Measurements from ENCODE around the gene ZNF232. TPM values are rescaled to one million over a fixed set of nuclear protein-coding genes. Genes with fewer than 3 reads are reported as not detected.
"Not testable (repeated sequence)": the region's sequence is repeated elsewhere in the genome, so short reads cannot be mapped to it uniquely, and the experiment has no call there.

Gene ZNF232
- polyA plus RNA-seq, 1 experiment: 4.8 TPM

DNA sequence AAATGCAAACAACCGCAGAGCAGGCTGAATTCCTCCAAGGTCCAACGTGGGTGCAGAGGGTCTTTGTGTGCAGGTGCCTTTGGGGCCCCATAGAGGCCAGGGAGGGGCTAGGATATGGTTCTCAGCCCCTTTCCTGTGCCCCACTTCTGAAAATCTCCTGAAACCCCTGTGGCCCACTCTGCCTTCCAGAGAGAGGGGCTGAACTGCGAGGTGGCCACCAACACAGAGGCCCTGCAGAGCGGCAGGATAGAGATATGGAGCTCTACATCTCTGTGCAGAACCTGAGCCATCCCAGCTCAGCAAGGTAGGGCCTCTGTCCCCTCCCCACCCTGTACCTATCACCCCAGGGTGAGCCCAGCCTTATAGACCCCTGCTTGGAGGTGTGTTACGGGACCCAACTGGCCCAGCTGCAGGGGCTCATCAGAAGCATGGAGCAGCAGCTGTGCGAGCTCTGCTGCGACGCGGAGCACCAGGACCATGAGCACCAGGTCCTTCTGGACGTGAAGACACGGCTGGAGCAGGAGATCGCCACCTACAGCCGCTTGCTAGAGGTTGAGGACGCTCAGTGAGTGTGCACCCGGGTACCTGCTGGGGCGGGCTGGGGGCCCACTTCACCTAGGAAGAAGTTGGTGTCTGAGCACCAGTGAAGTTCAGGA, 9.6 kb upstream of the ZNF232 start:
- ChIA-PET POLR2A (no interaction called here), CTCF (no interaction called here)
- H3K4me3 ChIP-seq (ENCODE audit: low read depth, low read length): no peak overlapping the region
- DNase-seq (ENCODE audit: low read depth, low spot score): no peak
- peaks cover 26% of the 10 kb centered on the region for H3K27me3 ChIP-seq (ENCODE audit: control insufficient read depth, insufficient read depth, low read length)
- TF ChIP-seq, protein P1, sequence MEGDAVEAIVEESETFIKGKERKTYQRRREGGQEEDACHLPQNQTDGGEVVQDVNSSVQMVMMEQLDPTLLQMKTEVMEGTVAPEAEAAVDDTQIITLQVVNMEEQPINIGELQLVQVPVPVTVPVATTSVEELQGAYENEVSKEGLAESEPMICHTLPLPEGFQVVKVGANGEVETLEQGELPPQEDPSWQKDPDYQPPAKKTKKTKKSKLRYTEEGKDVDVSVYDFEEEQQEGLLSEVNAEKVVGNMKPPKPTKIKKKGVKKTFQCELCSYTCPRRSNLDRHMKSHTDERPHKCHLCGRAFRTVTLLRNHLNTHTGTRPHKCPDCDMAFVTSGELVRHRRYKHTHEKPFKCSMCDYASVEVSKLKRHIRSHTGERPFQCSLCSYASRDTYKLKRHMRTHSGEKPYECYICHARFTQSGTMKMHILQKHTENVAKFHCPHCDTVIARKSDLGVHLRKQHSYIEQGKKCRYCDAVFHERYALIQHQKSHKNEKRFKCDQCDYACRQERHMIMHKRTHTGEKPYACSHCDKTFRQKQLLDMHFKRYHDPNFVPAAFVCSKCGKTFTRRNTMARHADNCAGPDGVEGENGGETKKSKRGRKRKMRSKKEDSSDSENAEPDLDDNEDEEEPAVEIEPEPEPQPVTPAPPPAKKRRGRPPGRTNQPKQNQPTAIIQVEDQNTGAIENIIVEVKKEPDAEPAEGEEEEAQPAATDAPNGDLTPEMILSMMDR (IDR thresholded peaks at IDR 0.05; ENCODE audit: low read depth, low read length): no peak
- H3K9me3 ChIP-seq (ENCODE audit: control insufficient read depth, insufficient read depth, low read length): peaks cover 12% of the 10 kb centered on the region
- no peak overlapping the region for H3K27ac ChIP-seq (ENCODE audit: low read depth, low read length)

DNA sequence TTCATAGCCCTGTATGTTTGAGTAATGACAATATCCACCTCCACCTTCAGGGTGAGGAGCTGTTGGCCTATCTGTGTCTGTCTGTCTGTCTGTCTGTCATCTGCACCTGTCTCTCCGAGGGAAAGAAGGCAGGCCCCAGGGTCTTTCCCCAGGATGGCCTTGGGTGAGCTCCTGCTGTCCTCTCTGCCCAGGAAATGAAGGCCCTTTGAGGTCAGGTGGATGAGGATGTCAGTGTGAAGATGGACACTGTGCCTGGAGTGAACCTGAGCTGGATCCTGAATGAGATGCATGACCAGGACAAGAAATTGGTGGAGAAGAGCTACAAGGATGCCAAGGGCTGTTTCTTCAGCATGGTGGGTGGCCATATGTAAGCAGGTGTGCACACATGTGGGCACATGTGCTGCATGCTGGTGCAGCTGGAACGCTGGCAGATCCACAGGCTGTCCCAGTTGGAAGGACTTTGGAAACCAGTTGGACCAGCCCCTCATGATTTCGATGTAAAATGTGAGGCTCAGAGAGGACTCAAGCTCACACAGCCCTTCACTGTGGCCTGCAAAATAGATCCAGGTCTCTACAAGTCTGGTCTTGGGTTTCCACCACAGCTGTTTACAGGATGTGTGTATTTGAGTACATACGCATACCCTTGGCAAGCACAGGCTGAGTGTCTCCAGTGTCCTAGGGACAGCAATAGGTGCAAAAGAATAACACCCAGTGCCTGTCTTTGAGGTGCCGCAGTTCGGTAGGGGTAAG, 8.9 kb upstream of the ZNF232 start:
- CTCF ChIA-PET; H3K27ac ChIP-seq (ENCODE audit: low read depth, low read length); DNase-seq (ENCODE audit: low read depth, low spot score); H3K4me3 ChIP-seq (ENCODE audit: low read depth, low read length); POLR2A ChIA-PET: not testable (repeated sequence)
- peaks cover 33% of the 10 kb centered on the region for H3K27me3 ChIP-seq (ENCODE audit: control insufficient read depth, insufficient read depth, low read length)
- H3K9me3 ChIP-seq (ENCODE audit: control insufficient read depth, insufficient read depth, low read length): peaks cover 19% of the 10 kb centered on the region

DNA sequence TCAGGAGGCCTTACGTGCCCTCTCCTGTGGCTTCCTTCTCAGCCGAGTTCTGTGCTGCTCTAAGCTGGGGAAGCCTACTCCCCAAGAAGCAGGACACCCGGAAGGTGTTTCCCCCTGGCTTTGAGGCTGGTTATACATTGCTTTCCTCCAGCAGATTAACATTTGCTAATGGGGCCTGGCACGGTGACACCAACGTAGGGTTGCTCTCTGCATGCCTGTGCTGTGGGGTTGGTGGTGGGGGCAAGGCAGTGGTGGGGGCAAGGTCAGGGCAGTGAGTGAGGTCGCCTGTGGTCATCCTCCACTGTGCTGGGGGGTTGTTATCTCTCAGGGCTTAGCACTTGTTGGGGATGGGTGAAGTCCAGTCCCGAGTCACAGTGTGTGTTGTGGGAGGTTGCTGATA, 8.4 kb upstream of the ZNF232 start:
- CTCF ChIA-PET: no interaction called here
- DNase-seq (ENCODE audit: low read depth, low spot score): no peak
- Histone ChIP-seq H3K27ac (ENCODE audit: low read depth, low read length) (no peak overlapping the region), H3K27me3 (ENCODE audit: control insufficient read depth, insufficient read depth, low read length) (peaks cover 36% of the 10 kb centered on the region), H3K9me3 (ENCODE audit: control insufficient read depth, insufficient read depth, low read length) (peaks cover 24% of the 10 kb centered on the region), H3K4me3 (ENCODE audit: low read depth, low read length) (no peak overlapping the region)
- POLR2A ChIA-PET: no interaction called here
- TF ChIP-seq, protein P1 (IDR thresholded peaks at IDR 0.05; ENCODE audit: low read depth, low read length): no peak

DNA sequence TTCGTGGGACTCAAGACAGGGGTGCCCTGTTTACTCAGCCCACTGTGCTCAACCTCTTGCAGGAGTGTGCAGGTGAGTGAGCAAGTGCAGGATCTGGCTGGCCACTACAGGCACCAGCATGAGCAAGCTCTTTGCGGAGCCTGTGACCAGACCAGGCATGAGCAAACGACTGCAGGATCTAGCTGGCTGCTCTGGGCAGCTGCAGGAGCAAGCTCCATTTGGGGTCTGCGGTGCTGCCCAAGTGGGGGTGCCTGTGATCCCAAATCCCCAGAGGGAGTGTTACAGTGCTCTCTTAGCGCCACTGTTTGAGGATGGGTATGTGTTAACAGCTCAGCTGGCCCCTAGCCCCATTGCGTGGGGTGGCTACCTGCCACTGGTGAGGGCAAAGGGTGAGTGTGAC, 6.5 kb upstream of the ZNF232 start:
- TF ChIP-seq, protein P1 (IDR thresholded peaks at IDR 0.05; ENCODE audit: low read depth, low read length): no peak
- DNase-seq (ENCODE audit: low read depth, low spot score): no peak
- POLR2A ChIA-PET: no interaction called here
- Histone ChIP-seq H3K27ac (ENCODE audit: low read depth, low read length) (no peak overlapping the region), H3K4me3 (ENCODE audit: low read depth, low read length) (no peak overlapping the region), H3K9me3 (ENCODE audit: control insufficient read depth, insufficient read depth, low read length) (peaks cover 21% of the 10 kb centered on the region), H3K27me3 (ENCODE audit: control insufficient read depth, insufficient read depth, low read length) (peaks cover 30% of the 10 kb centered on the region)
- CTCF ChIA-PET: no interaction called here

DNA sequence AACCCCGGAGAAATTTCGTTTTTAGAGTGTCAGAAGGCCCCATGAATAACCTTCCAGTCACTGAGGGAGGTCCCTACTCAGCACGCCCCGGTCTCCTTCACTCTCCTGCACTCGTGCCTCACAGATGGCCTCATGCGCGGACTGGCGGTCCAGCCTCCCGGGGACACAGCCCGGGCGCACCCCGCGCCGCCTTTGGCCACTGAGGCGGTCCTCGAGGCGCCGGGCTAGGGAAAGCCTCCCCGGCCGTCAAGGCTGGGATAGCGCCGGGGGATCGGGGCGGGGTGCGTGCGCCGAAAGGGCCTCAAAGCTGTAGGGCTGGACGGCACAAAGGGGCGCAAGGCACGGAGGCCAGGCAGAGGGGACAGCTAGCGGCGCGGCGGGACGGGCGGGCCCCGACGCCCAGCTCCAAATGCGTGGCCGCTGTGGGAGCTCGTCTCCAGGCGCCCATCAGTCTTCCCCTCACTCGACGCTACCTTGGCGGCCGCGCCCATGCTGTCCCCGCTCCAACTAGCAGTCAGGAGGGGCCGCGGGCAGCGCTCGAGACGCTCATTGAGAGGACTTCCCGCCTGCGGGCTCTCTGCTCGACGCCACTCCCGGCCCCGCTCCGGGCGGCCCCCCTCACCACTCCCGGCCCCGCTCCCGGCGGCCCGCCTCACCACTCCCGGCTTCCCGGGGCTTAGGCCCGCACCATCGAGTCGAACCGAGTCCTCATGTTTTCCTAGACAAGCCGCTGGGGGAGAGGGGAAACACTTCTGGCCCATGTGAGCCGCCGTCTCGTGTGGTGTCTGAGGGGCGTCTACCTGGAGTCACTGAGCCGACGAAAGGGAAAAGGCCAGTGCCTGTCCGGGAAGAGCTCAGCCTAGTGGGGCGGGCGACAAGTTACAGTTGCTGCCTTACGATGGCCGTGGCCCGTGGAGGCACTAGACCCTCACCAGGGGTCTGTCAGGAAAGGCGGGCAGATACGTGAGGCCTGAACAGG, 4.3 kb upstream of the ZNF232 start, which contains the start of gene USP6:
USP6 (plus strand) TSS at position 360 of the 979 bp plus-strand sequence. CDS start 14,336 bp downstream, outside the sequence.
- H3K9me3 ChIP-seq (ENCODE audit: control insufficient read depth, insufficient read depth, low read length): peaks cover 21% of the 10 kb centered on the region
- TF ChIP-seq, protein P1 (IDR thresholded peaks at IDR 0.05; ENCODE audit: low read depth, low read length): no peak
- H3K27me3 ChIP-seq (ENCODE audit: control insufficient read depth, insufficient read depth, low read length): peaks cover 22% of the 10 kb centered on the region
- no peak for DNase-seq (ENCODE audit: low read depth, low spot score)
- no peak within 1 kb of the TSS for H3K27ac ChIP-seq (ENCODE audit: low read depth, low read length)
- no peak within 1 kb of the TSS for H3K4me3 ChIP-seq (ENCODE audit: low read depth, low read length)
- ChIA-PET POLR2A (no interaction called here), CTCF (interaction anchor here (0.5 kb wide), 1 partner anchor 35 kb away, joined by 3 read pairs; no protein-coding TSS in a partner anchor)
